H1 (cell line): ENCODE results near the gene GP2. TPM values are rescaled to one million over a fixed set of nuclear protein-coding genes. Genes with fewer than 3 reads are reported as not detected.

ENCODE experiments used
- RAD21 ChIP-seq, 2 experiments: IDR thresholded peaks in 1 of 2; conservative IDR thresholded peaks in 1 of 2; 2 replicates each; pipeline ENCODE4 v1.6.1; 2011; ENCODE audit warnings: low read depth in 2 of 2, low read length in 2 of 2, improper control_type of control experiment in 1 of 2, inconsistent platforms in 1 of 2, mild to moderate bottlenecking in 1 of 2, moderate library complexity in 1 of 2
- polyA plus RNA-seq, 7 experiments: library from polyadenylated mRNA; depleted of rRNA in 3 of 7; stranded (reverse) in 5 of 7; unstranded in 2 of 7; fragments of >200 nt in 5 of 7; fragments of 200-250 nt in 2 of 7; gene quantifications; 1 replicate in 5 of 7; 2 replicates in 1 of 7; 4 replicates in 1 of 7; pipeline versions ENCODE4 v1.2.1 to v1.2.3, GENCODE V29; 2011 to 2013; ENCODE audit warnings: missing spikeins in 2 of 7, mixed read lengths in 2 of 7
- total RNA-seq: library from RNA; stranded (reverse); fragmentation: NEBNext Ultra II Directional; extraction: Animal tissue kit (Norgen Biotek cat#: 25700); gene quantifications from 2 replicates; pipeline ENCODE4 v1.2.1, GENCODE V29; 2021

The GP2 gene
- total and polyA plus RNA-seq, 2 of the 8 experiments (the other 6 are each of a cell fraction or from before 2014, with no cell fraction given) = not detected

- TF ChIP-seq RAD21 (IDR thresholded peaks at IDR 0.05 in 1 of 2, conservative IDR thresholded peaks at IDR 0.05 in 1 of 2; ENCODE audit: low read depth in 2 of 2, low read length in 2 of 2) = no peak
These were observed 9.6 kb upstream of the GP2 start (continued) for GRCh38 chr16:20336955-20337354.
